HPDE6-E6E7 (cell line): Measurements from ENCODE around the gene EMP1.
A peak's percentile ranks its signal among the peaks of the same experiment; 100 is the strongest.

ENCODE experiments used
- DNase-seq: peaks from one replicate; pipeline ENCODE4 v3.0.0; 2011; ENCODE audit warnings: missing footprints; ENCODE audit errors: extremely low spot score

The EMP1 gene

GRCh38 chr12:13196130-13196921 lies at the start of gene EMP1:
TSS of gene EMP1 (plus strand) at chr12:13196726. CDS start at chr12:13211511, 14,785 bp downstream.
- peak; percentile 89 for DNase-seq

GRCh38 chr12:13147688-13148484 lies 48.6 kb upstream of the EMP1 start:
- DNase-seq: no peak

GRCh38 chr12:13148485-13148847 lies 48.1 kb upstream of the EMP1 start:
- DNase-seq: no peak

DNA sequence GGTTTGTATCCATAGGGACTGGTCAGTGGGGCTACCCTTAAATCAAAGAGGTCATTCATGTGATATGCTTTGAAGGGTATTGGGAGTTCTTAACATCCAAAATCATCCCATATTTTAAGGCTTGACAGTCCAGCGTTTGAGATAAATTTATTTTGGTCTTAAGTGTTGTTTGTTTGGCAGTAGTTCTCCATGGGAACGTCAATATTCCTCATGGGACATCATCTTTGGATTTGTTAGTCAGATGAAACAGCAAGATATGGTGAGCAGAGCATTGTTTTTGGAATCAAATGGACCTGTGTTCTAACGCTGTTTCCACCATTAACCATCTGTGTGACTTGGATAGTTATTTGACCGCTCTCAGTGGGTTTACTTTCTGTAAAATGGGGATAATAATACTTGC lies 47.1 kb upstream of the EMP1 start:
- no peak for DNase-seq

GRCh38 chr12:13152281-13152680 lies 44.2 kb upstream of the EMP1 start:
- no peak for DNase-seq

DNA sequence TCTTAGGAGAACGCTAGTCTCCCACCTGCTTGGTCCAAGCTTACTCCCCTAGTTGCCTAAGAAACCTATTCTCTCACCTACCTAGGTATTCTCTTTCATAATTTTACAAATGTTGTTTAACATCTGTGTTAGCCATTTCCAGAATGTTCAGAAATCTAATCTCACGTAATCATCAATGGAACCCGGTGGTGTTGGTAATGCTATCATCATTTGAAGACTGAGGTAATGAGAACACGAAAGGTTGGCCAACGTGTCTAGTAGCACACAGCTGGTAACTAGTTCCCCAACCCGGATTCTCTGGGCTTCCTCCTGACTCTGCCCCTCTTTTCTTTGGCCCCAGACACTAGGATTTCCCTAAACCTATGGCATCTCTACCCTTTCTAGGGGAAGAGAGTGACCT lies 43.8 kb upstream of the EMP1 start:
- DNase-seq: no peak

GRCh38 chr12:13153180-13153579 lies 43.3 kb upstream of the EMP1 start:
- DNase-seq: no peak

GRCh38 chr12:13154027-13154538 lies 42.4 kb upstream of the EMP1 start:
- DNase-seq: no peak

DNA sequence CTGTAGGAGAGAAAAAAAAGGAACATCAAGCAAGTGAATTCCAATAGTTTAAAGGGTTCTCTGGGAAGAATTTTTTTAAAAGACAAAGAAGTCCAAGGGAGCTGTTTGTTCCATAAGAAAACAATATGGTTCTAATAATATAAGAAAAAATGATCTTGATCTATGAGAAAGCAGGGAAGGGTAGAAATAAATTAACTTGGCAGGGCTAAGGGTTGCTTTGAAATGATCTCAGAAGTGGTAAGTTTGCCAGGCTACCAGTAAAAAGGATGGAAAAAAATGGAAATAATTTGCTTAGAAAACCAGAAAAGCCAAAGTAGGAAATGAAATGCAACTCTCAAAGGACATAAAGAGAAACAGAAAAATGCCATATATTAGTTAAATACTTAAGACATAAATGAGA lies 41.7 kb upstream of the EMP1 start:
- no peak for DNase-seq

- no peak for DNase-seq
These were observed 40.2 kb upstream of the EMP1 start for GRCh38 chr12:13156277-13156676.

DNA sequence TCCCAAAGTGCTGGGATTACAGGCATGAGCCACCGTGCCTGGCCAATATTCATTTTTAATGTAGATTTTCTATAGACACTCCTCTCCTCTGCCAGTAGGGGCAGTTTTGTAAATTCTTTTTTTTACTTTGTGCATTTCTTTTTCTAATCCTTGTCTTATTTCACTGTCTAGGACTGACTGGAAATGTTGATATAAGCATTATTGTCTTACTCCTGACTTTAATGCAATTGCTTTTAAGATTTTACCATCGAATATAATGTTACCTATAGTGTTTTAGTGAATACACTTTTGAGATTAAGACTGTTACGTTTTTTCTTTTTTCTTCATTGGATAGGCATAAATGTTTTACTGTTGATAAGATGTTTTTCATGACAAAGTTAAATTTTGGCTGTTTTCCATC lies 35.4 kb upstream of the EMP1 start:
- no peak for DNase-seq

GRCh38 chr12:13162904-13163303 lies 33.6 kb upstream of the EMP1 start:
- no peak for DNase-seq

DNA sequence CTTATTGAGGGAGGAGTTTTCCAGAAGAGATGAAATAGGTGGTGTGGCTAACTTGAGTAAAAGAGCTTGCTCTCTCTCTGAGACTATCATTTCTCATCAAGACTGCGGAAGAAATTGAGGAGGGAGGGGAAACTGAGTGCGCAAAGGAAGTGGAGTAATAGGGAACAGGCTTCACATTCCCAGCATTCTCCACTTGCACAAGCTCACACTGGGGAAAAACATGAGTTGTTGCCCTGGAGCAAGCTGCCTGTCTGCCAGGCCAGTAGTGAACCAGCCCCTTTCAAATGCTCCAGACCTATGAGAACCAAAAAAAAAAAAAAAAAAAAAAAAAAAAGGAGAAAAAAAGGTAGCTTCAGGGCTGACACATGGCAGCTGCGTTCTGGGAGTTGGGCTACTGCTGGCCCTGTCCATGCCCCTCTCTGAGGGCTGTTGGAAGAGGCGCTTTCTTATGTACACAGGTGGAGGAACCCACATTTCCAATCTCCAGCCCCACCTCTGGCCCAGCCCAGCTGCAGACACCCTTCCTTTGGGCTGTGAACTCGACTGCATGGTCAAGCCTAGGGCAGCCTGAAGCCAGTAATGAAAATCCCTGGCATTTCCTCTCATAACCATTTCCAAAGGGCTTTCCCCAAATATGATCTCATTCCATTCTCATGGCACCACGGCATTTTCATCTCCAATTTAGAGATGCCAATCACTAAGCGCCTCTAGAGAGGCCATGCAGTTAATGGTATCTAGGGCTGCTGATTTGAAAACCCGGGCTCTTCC lies 32.5 kb upstream of the EMP1 start:
- DNase-seq: no peak

DNA sequence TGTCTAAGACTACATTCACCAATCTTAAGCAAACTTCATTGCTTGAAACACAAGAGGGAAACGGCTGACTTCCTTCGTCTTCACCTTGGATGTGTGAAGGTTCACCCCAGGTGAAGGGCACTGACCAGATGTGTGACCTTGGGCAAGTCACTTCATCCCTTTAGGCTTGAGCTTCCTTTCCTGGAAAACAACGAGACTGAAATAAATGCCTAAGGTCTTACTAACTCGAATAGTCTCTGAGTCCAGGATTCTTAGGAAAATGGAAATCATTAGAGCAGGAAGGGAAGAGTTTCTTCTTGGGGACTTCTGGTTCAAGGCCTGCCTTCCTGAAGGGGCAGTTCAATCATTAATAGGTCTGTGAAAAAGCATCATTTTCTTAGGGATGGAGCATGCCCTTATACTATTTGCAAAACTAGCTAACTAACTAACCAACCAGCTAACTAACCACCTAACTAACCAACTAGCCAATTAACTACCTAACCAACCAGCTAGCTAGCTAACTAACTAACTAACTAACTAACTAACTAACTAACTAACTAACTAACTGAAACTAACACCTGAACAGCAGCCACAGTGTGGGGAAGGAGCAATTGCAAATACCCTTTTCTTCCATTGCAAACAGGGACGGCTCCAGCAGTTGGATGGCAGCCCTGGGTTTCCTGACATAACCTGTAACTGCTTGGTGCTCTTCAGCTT lies 31.5 kb upstream of the EMP1 start:
- no peak for DNase-seq

- peak; percentile 82 for DNase-seq
These were observed 30.9 kb upstream of the EMP1 start for GRCh38 chr12:13165617-13166041.

- DNase-seq: peak; percentile 33
These were observed 29.3 kb upstream of the EMP1 start for GRCh38 chr12:13167226-13167625.

DNA sequence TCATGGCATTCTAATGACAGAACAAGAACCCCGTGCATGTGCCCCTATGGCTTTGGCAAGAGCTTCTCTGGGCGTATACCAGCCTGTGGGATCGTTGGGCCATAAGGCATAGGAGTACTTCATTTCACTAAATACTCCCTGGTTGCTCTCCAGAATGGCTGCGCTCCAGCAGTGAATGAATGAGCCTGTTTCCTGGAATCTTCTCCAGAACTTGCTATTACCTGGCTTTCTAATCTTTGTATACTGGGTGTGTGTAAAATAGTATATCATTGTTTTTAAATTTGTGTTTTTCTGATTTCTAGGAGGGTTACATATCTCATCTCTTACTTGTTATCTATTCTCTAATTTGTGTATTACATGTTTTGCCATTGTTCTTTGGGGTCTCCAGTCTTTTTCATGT lies 28.6 kb upstream of the EMP1 start:
- DNase-seq: no peak

- no peak for DNase-seq
These were observed 27.3 kb upstream of the EMP1 start for GRCh38 chr12:13169272-13169671.

- DNase-seq: no peak
These were observed 25.5 kb upstream of the EMP1 start for GRCh38 chr12:13170892-13171490.

DNA sequence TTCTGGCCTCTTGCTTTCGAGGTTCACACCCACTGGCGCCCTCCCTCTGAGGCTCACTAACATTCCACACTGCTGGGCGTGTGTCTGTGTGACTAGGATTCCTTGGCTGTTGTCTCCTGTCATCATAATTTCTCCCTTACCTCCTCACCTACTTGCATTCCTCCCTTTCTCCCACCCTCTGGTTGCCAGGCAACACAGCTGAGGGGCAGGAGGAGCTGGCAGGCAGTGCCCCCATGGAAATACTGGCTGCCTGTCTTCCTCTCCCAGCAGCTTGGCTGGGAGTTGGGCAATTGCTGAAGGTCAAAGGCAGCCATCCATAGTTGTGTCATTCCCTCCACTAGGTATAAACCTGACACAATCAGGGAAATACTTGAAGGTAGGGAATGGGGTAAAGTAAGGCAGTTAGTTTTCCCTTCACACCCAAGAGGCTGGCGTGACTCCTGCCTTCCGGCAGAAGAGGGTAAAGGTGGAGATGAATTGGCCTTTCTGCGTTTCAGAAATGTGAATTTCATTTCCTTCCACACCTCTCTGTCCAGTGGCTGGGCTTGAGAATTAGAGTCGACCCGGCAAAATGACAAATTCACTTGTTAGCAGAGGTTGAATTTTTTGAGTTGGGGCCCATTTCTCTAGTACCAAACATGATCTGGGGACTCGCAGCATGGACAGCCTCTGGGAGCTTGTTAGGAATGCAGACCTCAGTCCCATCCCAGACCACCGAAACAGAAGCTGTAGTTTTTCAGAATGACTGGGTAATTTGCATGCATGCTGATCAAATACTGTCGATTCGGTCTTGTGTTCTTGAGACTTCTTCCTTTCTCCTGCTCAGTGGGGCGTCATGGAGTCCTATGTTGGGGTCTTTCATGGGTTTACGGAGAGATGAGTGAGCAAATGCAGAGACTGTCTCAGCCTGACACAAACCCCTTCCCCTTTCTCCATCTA lies 24.3 kb upstream of the EMP1 start:
- DNase-seq: no peak
